GM18867 (cell line): ENCODE measurements around the gene BBOX1.
"Not testable (repeated sequence)": the region's sequence is repeated elsewhere in the genome, so short reads cannot be mapped to it uniquely, and the experiment has no call there.

Experiments used
- ATAC-seq: cut with Tn5 transposase; IDR thresholded peaks from one replicate; pipeline ENCODE4 v1.9.1; 2021; ENCODE audit warnings: mild to moderate bottlenecking, moderate library complexity; ENCODE audit not compliant: unreplicated experiment

The BBOX1 gene

GRCh38 chr11:27174021-27174420 lies 133.4 kb downstream of the BBOX1 start:
- no peak for ATAC-seq

DNA sequence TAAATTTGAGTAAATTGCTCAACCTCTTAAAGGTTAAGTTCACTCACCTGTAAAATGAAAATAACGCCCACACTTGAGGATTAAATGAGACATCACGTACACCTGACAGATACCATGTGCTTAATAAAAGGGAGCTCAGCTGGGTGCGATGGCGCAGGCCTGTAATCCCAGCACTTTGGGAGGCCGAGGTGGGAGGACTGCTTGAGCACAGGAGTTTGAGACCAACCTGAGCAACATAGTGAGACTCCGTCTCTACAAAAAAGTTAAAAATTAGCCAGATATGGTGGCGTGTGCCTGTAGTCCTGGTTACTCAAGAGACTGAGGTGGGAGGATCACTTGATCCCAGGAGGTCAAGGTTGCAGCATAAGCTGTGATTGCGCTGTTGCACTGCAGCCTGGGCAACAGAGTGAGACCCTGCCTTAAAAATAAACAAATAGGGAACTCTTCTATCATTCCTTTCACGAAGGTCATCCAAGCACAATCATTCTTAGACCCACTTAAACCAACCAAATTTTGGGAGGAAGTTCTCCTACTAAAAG lies 134.1 kb downstream of the BBOX1 start:
- no peak for ATAC-seq

- not testable (repeated sequence) for ATAC-seq
Measured at GRCh38 chr11:27175562-27175961, 134.9 kb downstream of the BBOX1 start.
